Measurements from ENCODE around the gene TPM1.

DNA sequence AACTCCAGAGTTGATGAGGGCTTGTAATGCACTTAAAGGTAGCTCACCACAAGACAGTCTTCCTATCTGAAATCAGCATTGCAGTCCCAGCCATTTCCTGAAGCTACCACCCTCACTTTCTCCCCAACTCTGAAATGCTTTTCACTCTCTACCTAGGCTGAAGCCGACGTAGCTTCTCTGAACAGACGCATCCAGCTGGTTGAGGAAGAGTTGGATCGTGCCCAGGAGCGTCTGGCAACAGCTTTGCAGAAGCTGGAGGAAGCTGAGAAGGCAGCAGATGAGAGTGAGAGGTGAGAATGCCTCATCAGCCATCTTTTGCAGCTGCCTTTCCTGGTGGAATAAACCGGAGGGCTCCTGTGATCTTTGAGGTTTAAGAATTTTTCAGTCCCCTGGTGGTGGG lies 14.3 kb downstream of the TPM1 start:
- TF ChIP-seq, protein P1, sequence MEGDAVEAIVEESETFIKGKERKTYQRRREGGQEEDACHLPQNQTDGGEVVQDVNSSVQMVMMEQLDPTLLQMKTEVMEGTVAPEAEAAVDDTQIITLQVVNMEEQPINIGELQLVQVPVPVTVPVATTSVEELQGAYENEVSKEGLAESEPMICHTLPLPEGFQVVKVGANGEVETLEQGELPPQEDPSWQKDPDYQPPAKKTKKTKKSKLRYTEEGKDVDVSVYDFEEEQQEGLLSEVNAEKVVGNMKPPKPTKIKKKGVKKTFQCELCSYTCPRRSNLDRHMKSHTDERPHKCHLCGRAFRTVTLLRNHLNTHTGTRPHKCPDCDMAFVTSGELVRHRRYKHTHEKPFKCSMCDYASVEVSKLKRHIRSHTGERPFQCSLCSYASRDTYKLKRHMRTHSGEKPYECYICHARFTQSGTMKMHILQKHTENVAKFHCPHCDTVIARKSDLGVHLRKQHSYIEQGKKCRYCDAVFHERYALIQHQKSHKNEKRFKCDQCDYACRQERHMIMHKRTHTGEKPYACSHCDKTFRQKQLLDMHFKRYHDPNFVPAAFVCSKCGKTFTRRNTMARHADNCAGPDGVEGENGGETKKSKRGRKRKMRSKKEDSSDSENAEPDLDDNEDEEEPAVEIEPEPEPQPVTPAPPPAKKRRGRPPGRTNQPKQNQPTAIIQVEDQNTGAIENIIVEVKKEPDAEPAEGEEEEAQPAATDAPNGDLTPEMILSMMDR (IDR thresholded peaks at IDR 0.05) = no peak
- TF ChIP-seq POLR2A (IDR thresholded peaks at IDR 0.05) = no peak
